SIG-M5 treated with dmso at 0.1 percent for 504 hours (cell line): ENCODE results near the gene STX3.
"Not testable (repeated sequence)": the region's sequence is repeated elsewhere in the genome, so short reads cannot be mapped to it uniquely, and the experiment has no call there.

Experiments used
- DNase-seq: peaks from one replicate; lab custom pipeline; 2025; ENCODE audit not compliant: unreplicated experiment; lab: John Stamatoyannopoulos, UW

STX3 gene

GRCh38 chr11:59756845-59757244, 1.7 kb downstream of the STX3 start:
- peak; percentile 47 for DNase-seq

GRCh38 chr11:59758401-59759037, 3.3 kb downstream of the STX3 start:
- no peak for DNase-seq

- DNase-seq = no peak
Observed at GRCh38 chr11:59759900-59760299, 4.7 kb downstream of the STX3 start.

DNA sequence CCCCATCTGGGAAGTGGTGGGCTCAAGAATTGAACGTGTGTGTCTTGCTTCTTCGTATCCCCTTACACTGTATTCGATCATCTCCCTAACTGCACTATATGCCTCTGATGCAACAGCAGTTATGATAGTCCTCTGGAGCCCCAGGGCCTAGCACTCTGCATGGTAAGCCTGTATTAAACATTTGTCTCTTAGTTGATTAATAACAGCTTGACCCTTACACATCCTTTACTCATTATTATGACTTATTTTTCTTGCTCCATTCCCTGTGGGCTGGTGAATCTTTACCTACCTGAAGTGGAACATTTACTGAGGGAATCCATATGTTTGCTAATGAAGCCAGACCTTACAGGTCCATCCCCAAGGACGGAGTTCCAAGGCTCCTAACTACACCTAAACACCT, 5.6 kb downstream of the STX3 start:
- no peak for DNase-seq

- no peak for DNase-seq
Observed at GRCh38 chr11:59761993-59762392, 6.8 kb downstream of the STX3 start.

DNA sequence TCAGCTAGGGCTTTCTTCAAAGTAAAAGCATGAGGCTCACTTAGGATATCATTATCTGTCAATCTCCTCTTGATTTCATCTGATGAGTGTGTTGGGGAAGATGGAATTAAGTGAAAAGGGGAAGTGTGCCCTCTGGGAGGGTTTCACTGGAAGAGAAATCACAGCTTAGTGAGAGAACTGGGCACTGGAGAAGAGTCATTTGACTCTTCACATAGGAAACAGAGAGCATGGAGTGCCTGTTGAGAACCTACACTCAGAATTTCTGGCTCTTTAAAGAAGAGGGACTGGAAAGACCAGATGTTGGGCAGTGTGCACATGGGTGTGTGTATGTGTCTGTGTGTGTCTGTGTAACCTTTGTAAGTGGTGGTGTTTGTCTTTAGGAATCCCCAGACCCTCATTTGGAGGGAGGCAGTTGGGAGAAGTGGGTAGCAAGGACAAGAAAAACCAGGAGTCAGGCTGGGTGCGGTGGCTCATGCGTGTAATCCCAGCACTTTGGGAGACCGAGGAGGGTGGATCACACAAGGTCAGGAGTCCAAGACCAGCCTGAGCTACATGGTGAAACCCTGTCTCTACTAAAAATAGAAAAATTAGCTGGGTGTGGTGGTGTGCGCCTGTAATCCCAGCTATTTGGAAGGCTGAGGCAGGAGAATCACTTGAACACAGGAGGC, 10.0 kb downstream of the STX3 start:
- no peak for DNase-seq

- DNase-seq = no peak
Observed at GRCh38 chr11:59766542-59767224, 11.5 kb downstream of the STX3 start.

- DNase-seq = no peak
Observed at GRCh38 chr11:59767225-59767611, 12.0 kb downstream of the STX3 start.

GRCh38 chr11:59769111-59769510, 13.9 kb downstream of the STX3 start:
- no peak for DNase-seq

DNA sequence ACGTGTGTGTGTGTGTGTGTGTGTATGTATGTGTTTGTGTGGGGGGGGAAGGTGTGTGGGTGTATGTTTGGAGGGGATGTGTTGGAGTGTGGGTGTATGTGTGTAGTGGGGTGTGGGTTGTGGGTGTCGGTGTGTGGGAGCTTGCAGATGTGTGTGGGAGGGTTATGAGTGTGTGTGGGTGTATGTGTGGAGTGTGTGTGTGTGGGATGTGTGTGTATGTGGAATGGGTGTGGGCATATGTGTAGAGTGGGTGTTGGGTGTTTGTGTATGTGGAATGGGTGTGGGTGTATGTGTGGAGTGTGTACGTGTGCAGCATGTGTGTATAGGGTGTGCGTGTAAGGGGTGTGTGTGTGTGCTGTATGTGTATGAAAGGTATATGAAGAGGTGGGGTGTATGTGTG, 14.7 kb downstream of the STX3 start:
- DNase-seq = no peak

- no peak for DNase-seq
Observed at GRCh38 chr11:59770319-59770718, 15.1 kb downstream of the STX3 start.

DNA sequence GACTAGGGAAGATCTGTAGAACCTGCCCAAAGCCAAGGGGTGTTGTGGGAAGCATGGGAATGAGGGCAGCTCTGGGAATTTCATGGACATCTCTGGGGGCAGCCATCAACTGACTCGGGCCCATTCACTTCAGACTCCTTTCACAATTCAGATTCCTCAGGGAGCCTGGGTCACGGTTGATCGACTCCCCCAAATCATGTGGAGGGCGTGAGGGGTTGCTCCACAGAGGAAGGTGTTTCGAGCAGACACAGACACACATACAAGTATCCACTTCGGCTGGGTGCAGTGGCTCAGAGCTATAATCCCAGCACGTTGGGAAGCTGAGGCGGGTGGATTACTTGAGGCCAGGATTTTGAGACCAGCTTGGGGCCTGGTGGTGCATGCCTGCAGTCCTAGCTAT, 15.7 kb downstream of the STX3 start:
- DNase-seq = no peak

DNA sequence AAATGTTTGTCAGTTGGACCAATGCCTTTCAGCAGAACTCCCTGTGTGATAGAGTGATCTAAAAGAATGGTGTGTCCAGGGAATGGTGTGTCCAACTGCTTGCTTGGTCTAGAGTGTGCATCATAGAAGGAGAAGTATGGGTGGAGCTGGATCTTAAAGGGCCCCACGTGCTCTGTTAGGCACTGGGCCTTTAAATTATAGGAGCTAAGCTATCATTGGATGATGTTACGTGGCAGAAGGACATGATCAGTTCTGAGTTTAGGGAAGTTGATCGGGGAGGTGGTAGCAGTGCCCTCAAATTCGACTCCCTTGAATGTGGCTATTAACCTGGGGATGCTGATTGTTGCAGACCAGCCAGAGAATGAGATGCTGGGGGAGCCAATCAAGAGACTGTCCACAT, 16.4 kb downstream of the STX3 start:
- peak; percentile 13 for DNase-seq

- DNase-seq = no peak
Observed at GRCh38 chr11:59773083-59773440, 17.9 kb downstream of the STX3 start.

GRCh38 chr11:59776210-59777066, 21.3 kb downstream of the STX3 start:
- peak; percentile 40 for DNase-seq

DNA sequence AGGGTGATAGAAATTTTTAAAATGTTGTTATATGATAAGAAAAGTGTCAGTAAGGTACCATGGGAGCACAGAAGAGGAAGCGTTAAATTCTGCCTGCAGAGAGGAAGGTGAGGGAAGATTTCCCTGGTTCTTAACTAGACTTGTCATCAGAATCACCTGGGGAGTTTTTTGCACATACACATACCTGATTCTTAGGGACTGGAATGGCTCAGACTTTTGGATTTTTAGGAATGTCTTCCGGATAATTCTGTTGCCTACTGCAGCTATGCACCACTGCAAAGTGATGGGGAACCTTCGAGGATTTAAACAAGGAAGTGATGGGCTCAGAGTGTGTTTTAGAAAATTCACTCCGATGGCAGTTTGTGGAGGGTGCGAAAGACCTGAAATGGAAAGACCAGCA, 21.9 kb downstream of the STX3 start:
- DNase-seq = no peak

DNA sequence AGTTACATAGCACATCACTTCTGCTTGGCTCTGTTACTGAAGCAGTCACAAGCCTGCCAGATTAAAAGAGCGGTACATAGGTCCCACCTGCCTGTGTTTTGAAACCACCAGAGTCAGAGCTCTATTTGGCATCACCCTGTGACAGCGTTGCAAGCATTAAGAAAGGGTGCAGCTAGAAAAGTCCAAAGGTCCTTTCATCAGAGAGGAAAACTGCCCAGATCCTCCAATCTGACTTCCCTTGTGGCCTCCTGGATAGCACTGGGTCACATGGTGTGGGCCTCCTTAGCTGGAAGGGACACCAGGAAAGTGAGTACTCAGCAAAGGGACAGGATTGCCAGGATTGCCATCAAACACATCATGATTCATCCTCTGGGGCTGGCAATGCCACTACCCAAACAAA, 22.9 kb downstream of the STX3 start:
- DNase-seq = no peak

GRCh38 chr11:59779487-59779886, 24.3 kb downstream of the STX3 start:
- DNase-seq = no peak

- DNase-seq = no peak
Observed at GRCh38 chr11:59782080-59782479, 26.9 kb downstream of the STX3 start.

DNA sequence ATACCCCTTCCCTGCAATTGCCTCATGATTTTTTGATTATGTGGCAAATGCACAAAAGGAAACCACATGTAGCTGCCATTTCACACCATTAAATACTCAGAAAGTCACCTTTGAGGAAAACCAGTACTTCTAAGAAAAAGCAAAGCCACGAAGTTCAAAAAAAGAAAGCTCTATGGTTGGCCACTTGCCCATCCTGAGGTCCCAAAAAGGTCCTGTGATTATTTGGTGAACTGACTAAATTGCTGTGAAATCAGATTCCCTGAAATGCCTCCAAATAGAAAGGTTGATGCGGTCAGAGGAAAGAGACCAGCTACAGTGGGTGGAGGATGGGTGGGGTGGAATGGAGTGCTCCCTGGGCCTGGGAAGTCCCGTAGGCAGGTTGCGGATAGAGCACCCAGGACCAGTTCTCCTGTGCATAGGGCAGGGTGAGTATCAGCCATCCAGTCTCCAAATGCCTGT, 28.5 kb downstream of the STX3 start:
- no peak for DNase-seq

GRCh38 chr11:59784441-59784840, 29.3 kb downstream of the STX3 start:
- not testable (repeated sequence) for DNase-seq
